HG03442 (cell line): ENCODE measurements around the gene SOSTDC1.
A peak's percentile ranks its signal among the peaks of the same experiment; 100 is the strongest.
"Not testable (repeated sequence)": the region's sequence is repeated elsewhere in the genome, so short reads cannot be mapped to it uniquely, and the experiment has no call there.

Experiments used
- ATAC-seq: cut with Tn5 transposase; IDR thresholded peaks from one replicate; pipeline ENCODE4 v1.9.1; 2021; ENCODE audit warnings: mild to moderate bottlenecking, moderate library complexity; ENCODE audit not compliant: unreplicated experiment

The SOSTDC1 gene

GRCh38 chr7:16463520-16463919 is 2.0 kb downstream of the SOSTDC1 start:
- ATAC-seq: no peak

GRCh38 chr7:16462431-16462889 is 3.1 kb downstream of the SOSTDC1 start:
- ATAC-seq: no peak

GRCh38 chr7:16460789-16461493 is 4.6 kb downstream of the SOSTDC1 start:
- no peak for ATAC-seq

- ATAC-seq: not testable (repeated sequence)
Measured at GRCh38 chr7:16456303-16456702, 9.2 kb downstream of the SOSTDC1 start.

GRCh38 chr7:16455591-16455990 is 9.9 kb downstream of the SOSTDC1 start:
- ATAC-seq: no peak

- no peak for ATAC-seq
Measured at GRCh38 chr7:16450366-16450765, 15.2 kb downstream of the SOSTDC1 start.

GRCh38 chr7:16447876-16448275 is 17.7 kb downstream of the SOSTDC1 start:
- ATAC-seq: no peak

- no peak for ATAC-seq
Measured at GRCh38 chr7:16446508-16446907, 19.0 kb downstream of the SOSTDC1 start.

- not testable (repeated sequence) for ATAC-seq
Measured at GRCh38 chr7:16443871-16444270, 21.7 kb downstream of the SOSTDC1 start.

GRCh38 chr7:16438988-16439387 is 26.6 kb downstream of the SOSTDC1 start:
- ATAC-seq: no peak

- ATAC-seq: no peak
Measured at GRCh38 chr7:16436306-16436705, 29.2 kb downstream of the SOSTDC1 start.

- no peak for ATAC-seq
Measured at GRCh38 chr7:16433568-16434122, 31.9 kb downstream of the SOSTDC1 start.

GRCh38 chr7:16432425-16432731 is 33.2 kb downstream of the SOSTDC1 start:
- ATAC-seq: no peak

GRCh38 chr7:16431646-16432424 is 33.7 kb downstream of the SOSTDC1 start:
- peak; percentile 78 for ATAC-seq

- ATAC-seq: no peak
Measured at GRCh38 chr7:16430133-16430532, 35.4 kb downstream of the SOSTDC1 start.

GRCh38 chr7:16428672-16429071 is 36.9 kb downstream of the SOSTDC1 start:
- ATAC-seq: no peak

- no peak for ATAC-seq
Measured at GRCh38 chr7:16428182-16428581, 37.4 kb downstream of the SOSTDC1 start.

GRCh38 chr7:16423761-16424160 is 41.8 kb downstream of the SOSTDC1 start:
- no peak for ATAC-seq

- ATAC-seq: no peak
Measured at GRCh38 chr7:16422917-16423316, 42.6 kb downstream of the SOSTDC1 start.

GRCh38 chr7:16422103-16422435 is 43.5 kb downstream of the SOSTDC1 start:
- no peak for ATAC-seq

GRCh38 chr7:16421333-16422102 is 44.0 kb downstream of the SOSTDC1 start, which contains the start of gene CRPPA:
TSS of gene CRPPA (minus strand) at chr7:16421538. CDS start at chr7:16421322, 216 bp downstream.
- ATAC-seq: peak; percentile 31
